HG02973 (cell line): ENCODE results near the gene ATG5.

Experiments
- ATAC-seq: cut with Tn5 transposase; IDR thresholded peaks from one replicate; pipeline ENCODE4 v1.9.1; 2021; ENCODE audit warnings: moderate library complexity; ENCODE audit not compliant: unreplicated experiment

ATG5 gene

DNA sequence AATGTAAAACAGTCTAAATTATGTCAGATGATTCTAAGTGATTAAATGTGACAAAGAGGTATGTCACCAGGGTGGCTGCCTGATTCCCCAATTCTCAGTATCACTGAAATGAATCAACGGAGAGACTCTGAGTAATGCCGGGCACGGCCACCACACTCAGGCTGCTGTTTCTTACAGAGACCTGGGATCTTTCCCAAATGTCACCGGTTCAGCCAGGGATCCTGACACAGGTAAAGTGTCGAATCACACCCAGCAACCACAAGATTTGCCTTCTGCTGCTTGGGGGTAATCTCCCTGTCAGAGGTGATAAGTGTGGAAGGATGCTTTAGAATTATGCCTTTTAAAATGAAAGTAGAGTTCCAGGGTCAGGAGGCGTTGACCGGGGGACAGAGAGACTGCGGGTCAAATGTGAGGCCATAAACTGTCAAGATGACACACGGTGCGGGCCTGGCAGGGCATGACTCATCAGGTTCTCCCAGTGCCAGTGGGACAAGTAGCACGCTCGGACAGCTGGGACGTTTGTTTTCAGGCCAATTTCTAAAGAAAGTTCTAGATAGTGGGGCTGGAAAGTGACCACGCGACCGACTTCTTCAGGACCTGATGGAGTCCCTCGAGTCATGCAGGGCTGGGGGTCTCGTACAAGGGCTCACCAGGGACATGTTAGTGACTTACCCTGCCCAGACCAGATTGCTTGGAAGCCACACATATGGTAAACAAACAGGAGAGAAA, 190.5 kb downstream of the ATG5 start:
- no peak for ATAC-seq
